H9 (cell line): ENCODE data around the gene CCL17. TPM values are rescaled to one million over a fixed set of nuclear protein-coding genes. Genes with fewer than 3 reads are reported as not detected.

ENCODE experiments used
- DNase-seq: peaks from one replicate; pipeline ENCODE4 v3.0.0-alpha.2; 2017
- H2AFZ ChIP-seq: one replicate; pipeline ENCODE4 v1.6.1; 2013; ENCODE audit warnings: mild to moderate bottlenecking, low read length, control low read depth, moderate library complexity
- H2AK5ac ChIP-seq: 2 replicates; pipeline ENCODE4 v1.6.1; 2013; ENCODE audit warnings: low read length, control low read depth, mixed read lengths; ENCODE audit not compliant: insufficient read length
- H2BK120ac ChIP-seq: one replicate; pipeline ENCODE4 v1.6.1; 2013; ENCODE audit warnings: low read depth, mild to moderate bottlenecking, low read length, control low read depth, inconsistent platforms; ENCODE audit not compliant: poor library complexity, severe bottlenecking
- H2BK12ac ChIP-seq: 2 replicates; pipeline ENCODE4 v1.6.1; 2013; ENCODE audit warnings: low read length, control low read depth, mixed read lengths, low read depth; ENCODE audit not compliant: insufficient read length
- H2BK15ac ChIP-seq: 2 replicates; pipeline ENCODE4 v1.6.1; 2013; ENCODE audit warnings: low read depth, low read length, control low read depth
- H2BK20ac ChIP-seq: one replicate; pipeline ENCODE4 v1.6.1; 2013; ENCODE audit warnings: low read depth, mild to moderate bottlenecking, low read length, control low read depth, inconsistent platforms; ENCODE audit not compliant: poor library complexity, severe bottlenecking
- H2BK5ac ChIP-seq: 2 replicates; pipeline ENCODE4 v1.6.1; 2013; ENCODE audit warnings: low read length, control low read depth, mixed read lengths; ENCODE audit not compliant: insufficient read length
- H3K14ac ChIP-seq: 2 replicates; pipeline ENCODE4 v1.6.1; 2013; ENCODE audit warnings: low read length, control low read depth; ENCODE audit not compliant: insufficient read depth
- H3K18ac ChIP-seq: 2 replicates; pipeline ENCODE4 v1.6.1; 2013; ENCODE audit warnings: low read depth, mild to moderate bottlenecking, mixed read lengths, low read length, control low read depth; ENCODE audit not compliant: insufficient read length
- H3K23ac ChIP-seq: 2 replicates; pipeline ENCODE4 v1.6.1; 2013; ENCODE audit warnings: low read length, control low read depth, mixed read lengths, low read depth; ENCODE audit not compliant: insufficient read length
- H3K23me2 ChIP-seq: 2 replicates; pipeline ENCODE4 v1.6.1; 2013; ENCODE audit warnings: low read depth, mild to moderate bottlenecking, mixed read lengths, low read length, control low read depth; ENCODE audit not compliant: insufficient read length, poor library complexity, severe bottlenecking
- H3K27ac ChIP-seq: 2 replicates; pipeline ENCODE4 v1.5.1; 2013; ENCODE audit warnings: low read length, control low read depth, mixed read lengths, low read depth; ENCODE audit not compliant: insufficient read length
- H3K27me3 ChIP-seq: 2 replicates; pipeline ENCODE4 v1.6.1; 2013; ENCODE audit warnings: low read length, control low read depth, inconsistent platforms; ENCODE audit not compliant: insufficient read depth
- H3K4ac ChIP-seq: 2 replicates; pipeline ENCODE4 v1.6.1; 2013; ENCODE audit warnings: low read depth, mild to moderate bottlenecking, control low read depth, inconsistent platforms, low read length, moderate library complexity
- H3K4me1 ChIP-seq: 2 replicates; pipeline ENCODE4 v1.6.1; 2013; ENCODE audit warnings: low read length, control low read depth, inconsistent platforms; ENCODE audit not compliant: insufficient read depth
- H3K4me2 ChIP-seq: 2 replicates; pipeline ENCODE4 v1.6.1; 2013; ENCODE audit warnings: low read length, control low read depth, mixed read lengths; ENCODE audit not compliant: insufficient read length, insufficient read depth
- H3K56ac ChIP-seq: 2 replicates; pipeline ENCODE4 v1.6.1; 2013; ENCODE audit warnings: low read depth, mild to moderate bottlenecking, mixed read lengths, low read length, control low read depth; ENCODE audit not compliant: insufficient read length
- H3K79me1 ChIP-seq: 2 replicates; pipeline ENCODE4 v1.6.1; 2013; ENCODE audit warnings: low read depth, mild to moderate bottlenecking, moderate library complexity, low read length, control low read depth, inconsistent platforms; ENCODE audit not compliant: insufficient read depth, poor library complexity, severe bottlenecking
- H3K79me2 ChIP-seq: 2 replicates; pipeline ENCODE4 v1.6.1; 2013; ENCODE audit warnings: low read length, control low read depth, inconsistent platforms; ENCODE audit not compliant: insufficient read depth
- H3K9ac ChIP-seq: 2 replicates; pipeline ENCODE4 v1.6.1; 2013; ENCODE audit warnings: low read length, control low read depth, mixed read lengths; ENCODE audit not compliant: insufficient read length; ENCODE audit errors: extremely low read depth
- H3K9me3 ChIP-seq: one replicate; pipeline ENCODE4 v1.6.1; 2013; ENCODE audit warnings: low read depth, low read length, inconsistent platforms; ENCODE audit not compliant: control insufficient read depth
- H3T11ph ChIP-seq: one replicate; pipeline ENCODE4 v1.6.1; 2013; ENCODE audit warnings: mild to moderate bottlenecking, low read length, control low read depth, inconsistent platforms
- H4K20me1 ChIP-seq: one replicate; pipeline ENCODE4 v1.6.1; 2013; ENCODE audit not compliant: control insufficient read depth, insufficient read length, insufficient read depth
- H4K5ac ChIP-seq: 2 replicates; pipeline ENCODE4 v1.6.1; 2013; ENCODE audit warnings: low read depth, mild to moderate bottlenecking, mixed read lengths, low read length, control low read depth; ENCODE audit not compliant: insufficient read length
- H4K8ac ChIP-seq: replicated peaks from 2 replicates; pipeline ENCODE4 v1.6.1; 2013; ENCODE audit warnings: low read length, control low read depth, mixed read lengths, low read depth; ENCODE audit not compliant: insufficient read length
- H4K91ac ChIP-seq: 2 replicates; pipeline ENCODE4 v1.6.1; 2013; ENCODE audit warnings: low read depth, mild to moderate bottlenecking, moderate library complexity, mixed read lengths, low read length, control low read depth; ENCODE audit not compliant: insufficient read length
- H3K27ac Mint-ChIP-seq, 3 experiments: 2 replicates in 2 of 3; 3 replicates in 1 of 3; pipeline ENCODE4 v1.8.0; 2020 to 2021; ENCODE audit warnings: mixed read lengths in 3 of 3, mild to moderate bottlenecking in 1 of 3, moderate library complexity in 1 of 3
- H3K27me3 Mint-ChIP-seq: 2 replicates; pipeline ENCODE4 v1.8.0; 2021; ENCODE audit warnings: low read depth, mild to moderate bottlenecking, moderate library complexity, mixed read lengths
- H3K36me3 Mint-ChIP-seq, 3 experiments: 2 replicates in 2 of 3; 3 replicates in 1 of 3; pipeline ENCODE4 v1.8.0; 2020 to 2021; ENCODE audit warnings: low read depth in 3 of 3, mixed read lengths in 3 of 3; ENCODE audit not compliant: insufficient read depth in 1 of 3
- H3K4me1 Mint-ChIP-seq, 2 experiments: 2 replicates each; pipeline ENCODE4 v1.8.0; 2020; ENCODE audit warnings: mixed read lengths in 2 of 2
- H3K4me3 Mint-ChIP-seq, 2 experiments: 2 replicates in 1 of 2; 3 replicates in 1 of 2; pipeline ENCODE4 v1.8.0; 2020 to 2021; ENCODE audit warnings: mild to moderate bottlenecking in 2 of 2, mixed read lengths in 2 of 2, moderate library complexity in 1 of 2
- H3K9me3 Mint-ChIP-seq, 2 experiments: 2 replicates in 1 of 2; 3 replicates in 1 of 2; pipeline ENCODE4 v1.8.0; 2020; ENCODE audit warnings: mild to moderate bottlenecking in 2 of 2, mixed read lengths in 2 of 2, moderate library complexity in 1 of 2
- CTCF ChIP-seq: fragments of 200-600 bp; sonication (generic); conservative IDR thresholded peaks from 3 replicates; pipeline ENCODE4 v1.8.0; 2021; ENCODE audit warnings: antibody characterized with exemption, mild to moderate bottlenecking
- WGBS: extraction: QIAGEN DNeasy Blood & Tissue Kit; methylation state at CpG from one replicate; pipeline ENCODE4 v1.1.7; 2013; ENCODE audit warnings: missing lambda C conversion rate, low lambda C conversion rate, mixed read lengths; ENCODE audit not compliant: insufficient read length; ENCODE audit errors: extremely low coverage; 5-methylcytosine and 5-hydroxymethylcytosine counted together
- total RNA-seq: library from RNA; stranded (reverse); gene quantifications from 2 replicates; pipeline ENCODE4 v1.2.1, GENCODE V29; 2021

CCL17 gene
- total RNA-seq, 1 experiment from 2014 or later: not detected

DNA sequence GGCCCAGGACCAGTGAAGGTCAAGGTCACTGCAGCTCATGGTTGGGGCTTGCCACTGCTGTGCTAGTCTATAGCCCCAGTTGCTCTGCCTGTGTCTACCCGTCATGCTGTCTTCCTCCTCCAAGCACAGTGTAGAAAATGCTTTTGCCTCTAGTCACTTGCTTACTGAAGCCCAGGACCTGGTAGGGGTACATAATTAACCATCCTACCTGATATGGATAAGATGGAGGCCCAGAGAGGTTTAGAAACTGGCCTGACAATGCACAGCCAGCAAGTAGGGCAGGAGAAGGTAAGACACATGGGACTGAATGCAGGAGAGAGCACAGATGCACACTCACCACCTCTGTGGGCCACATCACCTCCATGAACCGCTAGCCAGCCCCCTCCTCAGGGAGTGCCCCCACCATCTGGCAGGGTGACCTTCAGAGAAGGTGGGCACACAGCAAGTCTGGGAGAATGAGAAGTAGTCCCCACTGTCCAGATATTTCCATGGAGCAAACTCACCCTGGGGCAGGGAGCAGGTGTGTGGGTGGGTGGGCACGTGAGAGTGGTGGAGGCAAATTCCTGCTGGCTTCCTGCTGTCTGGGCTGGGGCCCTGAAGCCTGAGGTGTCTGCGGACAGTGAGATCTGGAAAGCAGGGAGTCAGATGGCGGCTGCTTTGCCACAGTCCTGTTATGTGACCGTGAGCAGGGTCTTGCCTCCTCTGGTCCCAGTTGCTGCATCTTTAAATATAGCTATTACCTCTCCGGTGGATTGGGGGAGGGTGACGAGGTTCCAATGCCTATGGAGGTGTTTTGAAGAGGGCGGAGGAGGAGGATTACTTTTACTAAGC is 31.2 kb upstream of the CCL17 start:
- Histone ChIP-seq H3K27ac (no peak overlapping the region), H3K9me3 (no peaks in the 10 kb centered on the region), H3K14ac (no peak overlapping the region; the same call in 1 of the 2 replicates), H3K79me2 (no peaks in the 10 kb centered on the region), H4K91ac (no peak overlapping the region), H3K79me1 (no peaks in the 10 kb centered on the region), H3K4ac (no peak overlapping the region), H3K9ac (no peak overlapping the region), H3K23me2 (no peaks in the 10 kb centered on the region), H2BK120ac (no peak overlapping the region), H4K20me1 (no peaks in the 10 kb centered on the region), H3K27me3 (no peaks in the 10 kb centered on the region), H2BK5ac (no peak overlapping the region), H3K4me2 (peak overlapping the region; percentile 14), H3T11ph (no peak overlapping the region), H2AK5ac (no peak overlapping the region), H3K4me1 (peaks cover 3% of the 10 kb centered on the region; the same call in 1 of the 2 replicates), H2BK15ac (no peak overlapping the region), H2BK20ac (no peak overlapping the region), H4K5ac (no peak overlapping the region), H2AFZ (no peak overlapping the region), H3K18ac (no peak overlapping the region), H3K56ac (no peak overlapping the region), H4K8ac (no peak overlapping the region), H3K23ac (no peak overlapping the region), H2BK12ac (no peak overlapping the region)
- no peak for DNase-seq
- Mint-ChIP-seq H3K4me1 (peaks cover 27 to 34% of the 10 kb centered on the region in 2 experiments), H3K27ac (peak overlapping the region in 1 of 3 experiments; percentile 9; a peak in 1 of 7 replicates), H3K36me3 (no peaks in the 10 kb centered on the region), H3K27me3 (peaks cover 1% of the 10 kb centered on the region; the same call in 1 of the 2 replicates), H3K9me3 (no peaks in the 10 kb centered on the region), H3K4me3 (peak overlapping the region; percentile 26 to 42; a peak in 2 of 5 replicates)
- no peak for TF ChIP-seq CTCF
- no CpG with 5 or more reads among the region's 9 CpGs for WGBS
